CD4-positive, CD25-positive, alpha-beta regulatory T cell (primary cell): ENCODE results near the gene SYK. TPM values are rescaled to one million over a fixed set of nuclear protein-coding genes. Genes with fewer than 3 reads are reported as not detected.

Experiments used
- ATAC-seq, 2 donors: fragments of 150-1000 bp; cut with Tn5 transposase; one replicate each; pipeline ENCODE4 v1.10.0; 2021; ENCODE audit warnings: low read depth in 2 of 2, moderate number of reproducible peaks in 2 of 2, moderate library complexity in 1 of 2
- DNase-seq, 3 donors: peaks; one replicate each; pipeline versions ENCODE4 v3.0.0 to v3.0.0-alpha.2; 2012 to 2022; ENCODE audit warnings: mixed read lengths in 1 of 3
- H3K27ac ChIP-seq: one replicate; pipeline ENCODE4 v1.7.0; 2013; ENCODE audit warnings: mild to moderate bottlenecking, low read length; ENCODE audit not compliant: insufficient read depth, poor library complexity, severe bottlenecking
- H3K27me3 ChIP-seq: one replicate; pipeline ENCODE4 v1.7.0; 2013; ENCODE audit warnings: low read length; ENCODE audit not compliant: control insufficient read depth, insufficient read depth
- H3K36me3 ChIP-seq: one replicate; pipeline ENCODE4 v1.7.0; 2013; ENCODE audit warnings: mild to moderate bottlenecking, low read length, moderate library complexity; ENCODE audit not compliant: control insufficient read depth, insufficient read depth
- H3K4me1 ChIP-seq: 2 replicates; pipeline ENCODE4 v1.7.0; 2013; ENCODE audit warnings: mild to moderate bottlenecking, low read length; ENCODE audit not compliant: insufficient read depth, control insufficient read depth, poor library complexity, severe bottlenecking
- H3K4me3 ChIP-seq: one replicate; pipeline ENCODE4 v1.7.0; 2013; ENCODE audit warnings: low read depth, mild to moderate bottlenecking, low read length, moderate library complexity
- H3K9me3 ChIP-seq, 2 experiments: 1 replicate in 1 of 2; 2 replicates in 1 of 2; pipeline ENCODE4 v1.7.0; 2013; ENCODE audit warnings: low read length in 2 of 2, mild to moderate bottlenecking in 1 of 2, moderate library complexity in 1 of 2; ENCODE audit not compliant: control insufficient read depth in 2 of 2
- H3K27ac Mint-ChIP-seq, 3 donors: one replicate each; pipeline ENCODE4 v1.8.0; 2020 to 2022; ENCODE audit warnings: mild to moderate bottlenecking in 3 of 3, mixed read lengths in 3 of 3, moderate library complexity in 2 of 3
- H3K27me3 Mint-ChIP-seq: one replicate; pipeline ENCODE4 v1.8.0; 2022; ENCODE audit warnings: mild to moderate bottlenecking, mixed read lengths
- H3K36me3 Mint-ChIP-seq: one replicate; pipeline ENCODE4 v1.8.0; 2020; ENCODE audit warnings: mixed read lengths
- H3K4me1 Mint-ChIP-seq, 4 donors: one replicate each; pipeline ENCODE4 v1.8.0; 2020 to 2022; ENCODE audit warnings: mixed read lengths in 4 of 4, mild to moderate bottlenecking in 1 of 4
- H3K4me3 Mint-ChIP-seq, 4 donors: one replicate each; pipeline ENCODE4 v1.8.0; 2020 to 2022; ENCODE audit warnings: mild to moderate bottlenecking in 4 of 4, mixed read lengths in 4 of 4, moderate library complexity in 3 of 4
- H3K9me3 Mint-ChIP-seq, 7 donors: one replicate each; pipeline ENCODE4 v1.8.0; 2020 to 2022; ENCODE audit warnings: mixed read lengths in 7 of 7, mild to moderate bottlenecking in 3 of 7, moderate library complexity in 2 of 7
- polyA plus RNA-seq, 4 donors: library from polyadenylated mRNA; unstranded; fragments of 300-500 nt; fragmentation: Illumina TruSeq; gene quantifications; one replicate each; pipeline ENCODE4 v1.2.3, GENCODE V29; 2021
- total RNA-seq: library from RNA; stranded (reverse); gene quantifications from one replicate; pipeline ENCODE4 v1.2.3, GENCODE V29; 2022

SYK gene
- total and polyA plus RNA-seq, 5 donors from 2014 or later: 0.13 to 0.81 (median 0.48) TPM; not detected in 1

DNA sequence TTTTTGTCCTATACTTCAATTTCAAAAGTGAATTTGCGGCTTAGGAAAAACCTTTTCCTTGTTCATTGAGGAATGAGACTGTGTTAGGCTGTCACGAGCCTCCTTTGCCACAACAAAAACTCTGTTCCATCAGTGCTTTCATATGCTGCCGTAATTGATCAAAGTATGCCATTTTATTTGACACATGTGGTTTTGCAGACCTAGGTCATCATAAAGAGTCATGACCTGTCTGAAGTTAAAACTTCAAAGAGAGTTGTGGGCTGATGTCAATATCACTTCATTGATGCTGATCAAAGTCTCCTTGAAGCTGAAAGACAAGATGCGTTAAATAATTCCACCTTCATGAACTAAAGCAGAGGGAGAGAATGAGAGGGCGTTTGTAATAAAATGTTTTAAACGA is 55.5 kb downstream of the SYK start:
- Mint-ChIP-seq H3K9me3 (no peaks in the 10 kb centered on the region), H3K27ac (no peak overlapping the region), H3K36me3 (no peaks in the 10 kb centered on the region), H3K4me3 (no peak overlapping the region), H3K27me3 (peaks cover 4% of the 10 kb centered on the region), H3K4me1 (peaks cover 0 to 4% (median 1%) of the 10 kb centered on the region in 4 donors)
- no peaks in the 10 kb centered on the region for H3K4me1 ChIP-seq
- no peaks in the 10 kb centered on the region for H3K9me3 ChIP-seq
- no peak overlapping the region for H3K4me3 ChIP-seq
- no peaks in the 10 kb centered on the region for H3K36me3 ChIP-seq
- H3K27me3 ChIP-seq: peaks cover 2% of the 10 kb centered on the region
- no peak for DNase-seq
- ATAC-seq: no peak
- H3K27ac ChIP-seq: no peak overlapping the region

DNA sequence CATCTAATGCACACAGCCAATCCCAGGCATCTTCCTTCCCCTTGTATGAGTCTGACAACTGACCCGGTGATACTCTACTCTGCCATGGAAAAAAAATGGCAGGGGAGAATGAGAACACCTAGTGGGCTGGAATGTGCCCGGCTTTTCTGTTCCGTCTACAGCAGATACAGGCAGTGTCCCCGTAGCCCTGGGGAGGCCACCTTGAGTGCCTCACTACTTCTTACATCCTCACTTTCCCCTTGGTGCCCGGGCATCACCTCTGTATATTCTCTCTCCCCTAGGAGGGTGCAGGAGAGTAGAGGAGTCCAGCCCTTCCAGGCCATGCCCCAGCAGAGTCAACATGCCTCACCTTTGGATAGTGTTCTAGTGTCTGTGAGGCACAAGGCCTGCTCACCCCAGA is 56.2 kb downstream of the SYK start:
- H3K9me3 ChIP-seq: no peaks in the 10 kb centered on the region
- no peak overlapping the region for H3K27ac ChIP-seq
- Mint-ChIP-seq H3K36me3 (no peaks in the 10 kb centered on the region), H3K4me3 (no peak overlapping the region), H3K9me3 (no peaks in the 10 kb centered on the region), H3K4me1 (peaks cover 0 to 4% (median 1%) of the 10 kb centered on the region in 4 donors), H3K27me3 (peaks cover 4% of the 10 kb centered on the region), H3K27ac (no peak overlapping the region)
- DNase-seq: no peak
- H3K4me3 ChIP-seq: no peak overlapping the region
- ATAC-seq: no peak
- H3K27me3 ChIP-seq: peaks cover 2% of the 10 kb centered on the region
- H3K36me3 ChIP-seq: no peaks in the 10 kb centered on the region
- H3K4me1 ChIP-seq: no peaks in the 10 kb centered on the region

DNA sequence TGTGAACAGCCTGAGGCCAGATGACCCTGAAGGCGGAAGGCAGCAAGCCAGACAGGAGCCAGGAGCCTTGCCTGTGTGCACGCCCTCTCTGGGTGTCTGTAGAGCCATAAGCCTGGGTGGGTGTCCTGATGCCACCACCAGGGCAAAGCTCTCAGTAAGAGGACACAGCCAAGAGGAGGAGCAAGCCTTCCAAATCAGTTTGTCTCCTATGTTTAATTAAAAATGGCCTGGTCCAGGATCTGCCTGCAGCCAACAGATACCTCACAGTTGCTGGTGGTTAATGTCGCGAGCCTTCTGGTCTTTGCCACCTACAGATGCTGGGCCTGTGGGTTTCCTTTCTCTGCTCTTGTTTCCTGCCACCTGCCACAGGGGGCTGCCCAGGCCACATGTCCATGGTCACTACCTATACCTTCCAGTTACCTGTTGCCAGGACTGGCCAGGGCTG is 56.9 kb downstream of the SYK start:
- DNase-seq (no peak), ATAC-seq (no peak)
- peaks cover 4% of the 10 kb centered on the region for H3K27me3 Mint-ChIP-seq
- no peaks in the 10 kb centered on the region for H3K4me1 ChIP-seq
- peaks cover 2% of the 10 kb centered on the region for H3K27me3 ChIP-seq
- H3K4me3 ChIP-seq: no peak overlapping the region
- no peaks in the 10 kb centered on the region for H3K36me3 Mint-ChIP-seq
- no peaks in the 10 kb centered on the region for H3K36me3 ChIP-seq
- H3K27ac ChIP-seq: no peak overlapping the region
- H3K9me3 Mint-ChIP-seq: no peaks in the 10 kb centered on the region
- peaks cover 0 to 4% (median 1%) of the 10 kb centered on the region in 4 donors for H3K4me1 Mint-ChIP-seq
- no peaks in the 10 kb centered on the region for H3K9me3 ChIP-seq
- no peak overlapping the region for H3K4me3 Mint-ChIP-seq
- H3K27ac Mint-ChIP-seq: no peak overlapping the region

DNA sequence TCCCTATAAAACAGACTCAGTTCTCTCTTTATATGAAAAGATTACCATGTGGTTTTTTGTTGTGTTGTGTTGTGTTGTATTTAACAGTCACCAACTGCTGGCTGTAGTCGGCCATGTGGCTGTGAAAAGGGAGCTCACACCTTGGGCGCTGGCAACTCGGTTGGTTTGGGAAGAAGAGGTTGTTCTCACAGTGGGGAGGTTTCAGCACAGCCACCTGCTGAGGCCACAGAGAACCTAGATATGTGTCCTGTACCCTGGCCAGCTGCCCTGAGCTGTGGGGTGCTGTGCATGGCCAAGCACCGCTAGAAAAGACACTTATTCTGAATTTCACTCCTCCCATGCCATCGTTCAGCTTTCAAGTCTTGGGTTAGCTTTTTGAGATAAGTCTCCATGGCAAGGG is 58.8 kb downstream of the SYK start:
- Histone ChIP-seq H3K4me1 (peaks cover 7% of the 10 kb centered on the region), H3K27me3 (peaks cover 2% of the 10 kb centered on the region), H3K9me3 (no peaks in the 10 kb centered on the region), H3K4me3 (no peak overlapping the region), H3K36me3 (no peaks in the 10 kb centered on the region), H3K27ac (no peak overlapping the region)
- H3K9me3 Mint-ChIP-seq: no peaks in the 10 kb centered on the region
- peaks cover 4% of the 10 kb centered on the region for H3K27me3 Mint-ChIP-seq
- no peak for DNase-seq
- no peaks in the 10 kb centered on the region for H3K36me3 Mint-ChIP-seq
- H3K27ac Mint-ChIP-seq: no peak overlapping the region
- H3K4me3 Mint-ChIP-seq: no peak overlapping the region
- H3K4me1 Mint-ChIP-seq: peaks cover 4 to 15% (median 6%) of the 10 kb centered on the region in 4 donors
- no peak for ATAC-seq

DNA sequence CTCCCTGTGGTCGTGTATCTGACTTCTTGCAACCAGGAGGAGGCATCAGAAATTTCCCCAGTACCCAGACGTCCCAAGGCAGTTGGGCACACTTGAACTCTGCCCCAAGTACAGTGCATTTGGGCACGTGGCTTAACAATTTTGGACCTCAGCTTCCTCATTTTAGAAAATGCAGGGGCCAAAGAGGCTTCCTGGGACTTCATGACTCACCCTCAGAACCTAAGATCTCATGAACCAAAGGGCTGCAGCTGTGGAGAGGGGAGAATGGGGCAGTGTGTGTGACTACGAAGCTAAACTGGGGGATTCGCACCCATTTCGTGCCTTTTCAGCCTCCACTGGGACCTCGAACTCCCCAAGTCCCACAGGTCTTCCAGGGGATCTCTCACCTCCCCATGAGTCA is 59.2 kb downstream of the SYK start:
- Histone ChIP-seq H3K4me1 (peaks cover 7% of the 10 kb centered on the region), H3K4me3 (no peak overlapping the region), H3K27ac (no peak overlapping the region), H3K36me3 (no peaks in the 10 kb centered on the region), H3K27me3 (peaks cover 2% of the 10 kb centered on the region), H3K9me3 (no peaks in the 10 kb centered on the region)
- peaks cover 4 to 16% (median 6%) of the 10 kb centered on the region in 4 donors for H3K4me1 Mint-ChIP-seq
- DNase-seq: no peak
- peaks cover 4% of the 10 kb centered on the region for H3K27me3 Mint-ChIP-seq
- no peak overlapping the region for H3K27ac Mint-ChIP-seq
- no peak overlapping the region for H3K4me3 Mint-ChIP-seq
- ATAC-seq: peak; percentile 25 to 32
- no peaks in the 10 kb centered on the region for H3K36me3 Mint-ChIP-seq
- H3K9me3 Mint-ChIP-seq: no peaks in the 10 kb centered on the region

DNA sequence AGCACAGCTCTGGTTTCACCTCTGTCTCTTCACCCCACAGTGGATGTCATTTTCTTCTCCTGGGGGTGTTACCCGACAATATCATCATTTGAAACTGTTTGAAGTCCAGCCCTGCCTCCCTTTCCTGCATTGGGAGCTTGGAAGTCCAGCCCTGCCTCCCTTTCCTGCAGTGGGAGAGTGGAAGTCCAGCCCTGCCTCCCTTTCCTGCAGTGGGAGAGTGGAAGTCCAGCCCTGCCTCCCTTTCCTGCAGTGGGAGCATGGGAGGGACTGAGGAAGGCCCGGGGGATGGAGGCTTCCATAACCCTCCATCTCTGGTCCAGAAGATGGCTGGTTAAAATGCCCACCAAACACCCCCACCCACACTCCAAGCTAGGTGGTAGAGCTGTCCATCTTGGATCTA is 59.8 kb downstream of the SYK start:
- no peak overlapping the region for H3K4me3 ChIP-seq
- H3K9me3 Mint-ChIP-seq: no peaks in the 10 kb centered on the region
- H3K4me1 Mint-ChIP-seq: peaks cover 4 to 16% (median 6%) of the 10 kb centered on the region in 4 donors
- H3K27ac Mint-ChIP-seq: no peak overlapping the region
- no peak overlapping the region for H3K27ac ChIP-seq
- DNase-seq (no peak), ATAC-seq (no peak)
- H3K36me3 Mint-ChIP-seq: no peaks in the 10 kb centered on the region
- H3K36me3 ChIP-seq: no peaks in the 10 kb centered on the region
- no peaks in the 10 kb centered on the region for H3K9me3 ChIP-seq
- peaks cover 7% of the 10 kb centered on the region for H3K4me1 ChIP-seq
- H3K4me3 Mint-ChIP-seq: no peak overlapping the region
- peaks cover 2% of the 10 kb centered on the region for H3K27me3 ChIP-seq
- H3K27me3 Mint-ChIP-seq: peaks cover 4% of the 10 kb centered on the region

DNA sequence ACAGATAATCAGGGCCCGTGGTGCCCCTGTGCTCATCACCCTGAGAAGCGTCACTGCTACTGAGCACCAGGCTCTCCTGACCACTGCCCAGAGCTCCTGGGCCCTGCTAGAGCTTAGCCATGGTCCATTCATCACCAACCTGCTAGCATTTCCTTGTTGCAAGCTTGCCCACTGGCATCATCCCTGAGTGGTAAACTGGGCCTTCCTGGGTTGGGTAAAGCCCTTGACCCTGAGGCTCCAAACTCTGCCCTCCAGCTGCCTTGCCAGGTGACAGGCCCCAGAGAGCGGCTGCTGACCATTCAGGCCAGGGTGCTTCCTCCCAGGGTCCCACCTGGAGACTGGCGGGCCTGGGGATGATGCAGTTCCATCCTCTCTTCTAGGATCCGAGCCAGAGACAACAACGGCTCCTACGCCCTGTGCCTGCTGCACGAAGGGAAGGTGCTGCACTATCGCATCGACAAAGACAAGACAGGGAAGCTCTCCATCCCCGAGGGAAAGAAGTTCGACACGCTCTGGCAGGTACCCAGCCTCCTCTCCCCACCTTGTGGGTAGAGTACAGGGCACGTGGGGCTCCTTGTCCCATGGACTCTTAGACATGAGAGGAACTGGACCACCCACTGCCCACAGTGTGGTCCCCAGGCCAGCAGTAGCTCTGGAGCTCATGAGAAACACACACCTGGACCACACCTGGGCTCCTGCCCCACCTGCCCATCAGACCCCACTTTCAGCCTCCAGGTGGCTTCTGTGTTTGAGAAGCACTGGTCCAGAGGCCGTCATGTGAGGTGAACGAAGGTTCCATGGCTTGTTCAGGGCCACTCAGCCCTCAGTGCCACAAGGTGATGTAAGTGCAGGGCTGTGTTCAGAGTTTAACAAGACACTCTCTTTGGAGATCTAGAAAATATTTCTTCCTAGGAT is 60.5 kb downstream of the SYK start:
- Mint-ChIP-seq H3K4me1 (peaks cover 3 to 16% (median 6%) of the 10 kb centered on the region in 4 donors), H3K27me3 (peaks cover 4% of the 10 kb centered on the region), H3K9me3 (no peaks in the 10 kb centered on the region), H3K36me3 (no peaks in the 10 kb centered on the region), H3K27ac (no peak overlapping the region), H3K4me3 (no peak overlapping the region)
- Histone ChIP-seq H3K27me3 (no peaks in the 10 kb centered on the region), H3K4me1 (peaks cover 7% of the 10 kb centered on the region), H3K4me3 (no peak overlapping the region), H3K36me3 (no peaks in the 10 kb centered on the region), H3K9me3 (no peaks in the 10 kb centered on the region), H3K27ac (no peak overlapping the region)
- DNase-seq (no peak), ATAC-seq (no peak)

DNA sequence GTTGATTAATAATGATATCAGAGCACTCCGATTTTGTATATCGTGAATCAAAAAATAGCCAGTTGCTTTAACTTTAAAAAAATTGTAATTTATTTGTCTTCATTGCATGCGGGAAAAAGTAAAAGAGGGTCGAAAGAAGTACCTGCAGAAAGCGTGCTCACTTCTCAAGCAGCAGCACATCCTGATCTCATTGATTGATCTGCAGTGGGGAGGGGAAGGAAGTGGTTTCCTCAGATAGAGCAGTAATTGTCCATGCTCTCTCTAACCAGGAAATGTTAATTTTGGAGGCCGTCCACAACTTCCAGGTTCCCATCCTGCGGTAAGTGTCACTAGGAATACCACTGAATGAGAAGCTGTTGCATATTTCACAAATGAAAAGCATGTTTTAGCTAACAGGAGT is 63.2 kb downstream of the SYK start:
- Mint-ChIP-seq H3K4me3 (no peak overlapping the region), H3K9me3 (no peaks in the 10 kb centered on the region), H3K27me3 (no peaks in the 10 kb centered on the region), H3K27ac (peak overlapping the region in 2 of 3 donors; percentile 13 to 33), H3K36me3 (no peaks in the 10 kb centered on the region), H3K4me1 (peaks cover 0 to 13% (median 6%) of the 10 kb centered on the region in 4 donors)
- peaks cover 7% of the 10 kb centered on the region for H3K4me1 ChIP-seq
- no peaks in the 10 kb centered on the region for H3K27me3 ChIP-seq
- no peaks in the 10 kb centered on the region for H3K9me3 ChIP-seq
- no peaks in the 10 kb centered on the region for H3K36me3 ChIP-seq
- DNase-seq (peak in 1 of 3 donors; percentile 18), ATAC-seq (no peak)
- H3K4me3 ChIP-seq: no peak overlapping the region
- no peak overlapping the region for H3K27ac ChIP-seq
